Caco-2 (cell line): ENCODE data around the gene ZNF680. TPM values are rescaled to one million over a fixed set of nuclear protein-coding genes. Genes with fewer than 3 reads are reported as not detected.
"Not testable (repeated sequence)": the region's sequence is repeated elsewhere in the genome, so short reads cannot be mapped to it uniquely, and the experiment has no call there.

Experiments used
- BruUV-seq: library from RNA; stranded (reverse); fragments of 400-500 nt; replicated peaks from 2 replicates; lab custom pipeline; 2021; lab: Mats Ljungman, UMichigan
- CTCF ChIA-PET: fragments of 300-600 bp; sonication (Branson Sonifier 250); formaldehyde crosslinking; loops from one replicate; lab custom pipeline; 2022; ENCODE audit warnings: antibody characterized with exemption; lab: Charles Lee
- POLR2A ChIA-PET: fragments of 300-600 bp; sonication (Branson Sonifier 250); formaldehyde crosslinking; loops from one replicate; lab custom pipeline; 2022; ENCODE audit warnings: antibody characterized with exemption; lab: Charles Lee
- DNase-seq, 2 experiments: peaks; one replicate each; pipeline versions ENCODE4 v3.0.0 to v3.0.0-alpha.2; 2020 to 2022
- H3K27me3 ChIP-seq: replicated peaks from 2 replicates; pipeline ENCODE4 v1.6.0; 2011; ENCODE audit warnings: low read length; ENCODE audit not compliant: control insufficient read depth, insufficient read depth
- H3K36me3 ChIP-seq: 2 replicates; pipeline ENCODE4 v1.5.1; 2011; ENCODE audit warnings: low read length; ENCODE audit not compliant: control insufficient read depth, insufficient read depth
- H3K4me1 ChIP-seq: fragments of 250-450 bp; sonication (Bioruptor Pico); 2 replicates; pipeline ENCODE4 v1.5.1; 2020; ENCODE audit warnings: mild to moderate bottlenecking
- H3K4me3 ChIP-seq: 2 replicates; pipeline ENCODE4 v1.5.1; 2011; ENCODE audit warnings: low read depth, mild to moderate bottlenecking, control low read depth, low read length
- H3K9me3 ChIP-seq: fragments of 250-450 bp; sonication (Bioruptor Pico); 2 replicates; pipeline ENCODE4 v1.5.1; 2020; ENCODE audit warnings: mild to moderate bottlenecking, moderate library complexity
- H3K27ac Mint-ChIP-seq: one replicate; pipeline ENCODE4 v1.8.0; 2022; ENCODE audit warnings: mixed read lengths; ENCODE audit not compliant: unreplicated experiment
- H3K27me3 Mint-ChIP-seq: one replicate; pipeline ENCODE4 v1.8.0; 2022; ENCODE audit warnings: mixed read lengths; ENCODE audit not compliant: insufficient read depth, unreplicated experiment
- H3K36me3 Mint-ChIP-seq: one replicate; pipeline ENCODE4 v1.8.0; 2022; ENCODE audit warnings: mild to moderate bottlenecking, mixed read lengths; ENCODE audit not compliant: insufficient read depth, unreplicated experiment
- H3K4me1 Mint-ChIP-seq: one replicate; pipeline ENCODE4 v1.8.0; 2022; ENCODE audit warnings: low read depth, mixed read lengths; ENCODE audit not compliant: unreplicated experiment
- H3K4me3 Mint-ChIP-seq: one replicate; pipeline ENCODE4 v1.8.0; 2022; ENCODE audit warnings: mild to moderate bottlenecking, moderate library complexity, mixed read lengths; ENCODE audit not compliant: unreplicated experiment
- H3K9me3 Mint-ChIP-seq: one replicate; pipeline ENCODE4 v1.8.0; 2022; ENCODE audit warnings: mixed read lengths; ENCODE audit not compliant: unreplicated experiment
- intact Hi-C: fragments of 100-400 bp; cut with micrococcal nuclease; formaldehyde crosslinking; loops from one replicate; pipeline ENCODE4 v1.10.0; 2022; ENCODE audit not compliant: unreplicated experiment
- total RNA-seq: library from RNA; stranded (reverse); gene quantifications from 2 replicates; pipeline ENCODE4 v1.2.3, GENCODE V29; 2022
- TF ChIP-seq, protein P1 (sequence below), 2 experiments: fragments of 200-600 bp in 1 of 2; IDR thresholded peaks; 1 replicate in 1 of 2; 2 replicates in 1 of 2; pipeline versions ENCODE4 v1.5.1 to v1.8.0; 2011 to 2022; ENCODE audit warnings: antibody characterized with exemption in 1 of 2, control low read depth in 1 of 2, inconsistent platforms in 1 of 2, low read depth in 1 of 2, low read length in 1 of 2, mild to moderate bottlenecking in 1 of 2, moderate library complexity in 1 of 2; ENCODE audit not compliant: insufficient read depth in 1 of 2, severe bottlenecking in 1 of 2, unreplicated experiment in 1 of 2

ZNF680 gene
- total RNA-seq, 1 experiment from 2014 or later: 13.1 TPM

DNA sequence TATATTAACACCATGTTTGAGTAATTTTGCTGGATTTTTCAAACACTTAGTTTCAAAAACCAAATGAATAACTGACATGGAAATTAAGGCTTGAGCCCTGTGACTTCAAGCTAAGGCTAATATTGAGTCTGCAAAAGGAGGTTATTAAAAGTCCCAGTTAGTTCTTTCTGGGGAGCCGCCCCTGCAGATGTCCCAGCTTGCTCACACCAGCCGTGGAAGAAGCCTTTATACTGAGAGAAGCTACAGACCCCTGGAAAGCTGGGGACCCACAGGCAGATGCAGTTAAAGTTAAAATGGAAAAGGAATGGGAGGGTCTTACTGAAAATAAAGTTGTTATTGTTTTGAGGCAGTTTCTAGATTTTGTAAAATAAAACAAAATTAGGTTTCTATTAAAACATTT lies 18.5 kb upstream of the ZNF680 start:
- H3K4me1 ChIP-seq: no peaks in the 10 kb centered on the region
- ChIA-PET POLR2A (no interaction called here), CTCF (no interaction called here)
- Mint-ChIP-seq H3K4me3 (no peak overlapping the region), H3K4me1 (no peaks in the 10 kb centered on the region), H3K27me3 (no peaks in the 10 kb centered on the region), H3K9me3 (peaks cover 21% of the 10 kb centered on the region), H3K27ac (no peak overlapping the region), H3K36me3 (no peaks in the 10 kb centered on the region)
- BruUV-seq: no TSS peak
- intact Hi-C loops: no loop called here
- no peaks in the 10 kb centered on the region for H3K36me3 ChIP-seq
- no peak for DNase-seq
- peaks cover 3% of the 10 kb centered on the region; the same call in 1 of the 2 replicates for H3K9me3 ChIP-seq
- H3K27me3 ChIP-seq: no peaks in the 10 kb centered on the region
- TF ChIP-seq, protein P1, sequence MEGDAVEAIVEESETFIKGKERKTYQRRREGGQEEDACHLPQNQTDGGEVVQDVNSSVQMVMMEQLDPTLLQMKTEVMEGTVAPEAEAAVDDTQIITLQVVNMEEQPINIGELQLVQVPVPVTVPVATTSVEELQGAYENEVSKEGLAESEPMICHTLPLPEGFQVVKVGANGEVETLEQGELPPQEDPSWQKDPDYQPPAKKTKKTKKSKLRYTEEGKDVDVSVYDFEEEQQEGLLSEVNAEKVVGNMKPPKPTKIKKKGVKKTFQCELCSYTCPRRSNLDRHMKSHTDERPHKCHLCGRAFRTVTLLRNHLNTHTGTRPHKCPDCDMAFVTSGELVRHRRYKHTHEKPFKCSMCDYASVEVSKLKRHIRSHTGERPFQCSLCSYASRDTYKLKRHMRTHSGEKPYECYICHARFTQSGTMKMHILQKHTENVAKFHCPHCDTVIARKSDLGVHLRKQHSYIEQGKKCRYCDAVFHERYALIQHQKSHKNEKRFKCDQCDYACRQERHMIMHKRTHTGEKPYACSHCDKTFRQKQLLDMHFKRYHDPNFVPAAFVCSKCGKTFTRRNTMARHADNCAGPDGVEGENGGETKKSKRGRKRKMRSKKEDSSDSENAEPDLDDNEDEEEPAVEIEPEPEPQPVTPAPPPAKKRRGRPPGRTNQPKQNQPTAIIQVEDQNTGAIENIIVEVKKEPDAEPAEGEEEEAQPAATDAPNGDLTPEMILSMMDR (IDR thresholded peaks at IDR 0.05; ENCODE audit: insufficient read depth in 1 of 2, low read depth in 1 of 2, low read length in 1 of 2, severe bottlenecking in 1 of 2, unreplicated experiment in 1 of 2): no peak
- no peak overlapping the region for H3K4me3 ChIP-seq

DNA sequence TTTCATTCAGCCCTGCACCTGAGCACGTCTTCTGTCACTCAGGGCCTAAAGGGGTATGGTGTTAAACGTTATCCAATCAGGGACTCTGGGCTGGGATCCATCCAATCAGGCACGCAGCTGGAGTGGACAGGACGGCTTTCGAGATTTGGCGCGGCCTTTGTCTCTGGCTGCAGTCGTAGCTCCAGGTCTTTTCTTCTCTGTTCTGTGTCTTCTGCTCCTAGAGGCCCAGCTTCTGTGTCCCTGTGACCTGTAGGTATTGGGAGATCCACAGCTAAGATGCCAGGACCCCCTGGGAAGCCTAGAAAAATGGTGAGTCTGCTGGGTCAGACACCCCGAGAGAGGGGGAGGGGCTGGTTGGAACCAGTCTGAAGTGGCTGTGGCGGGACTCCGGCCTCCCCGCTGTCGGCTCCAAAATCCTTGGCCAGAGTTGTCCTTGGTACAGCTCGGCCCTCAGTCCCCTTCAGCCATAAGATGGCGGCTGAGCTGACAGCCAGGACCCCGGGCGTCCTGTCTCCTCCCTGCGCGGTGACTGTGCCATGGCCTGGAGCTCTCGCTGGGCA lies 11.7 kb upstream of the ZNF680 start:
- no peak for DNase-seq
- H3K4me1 ChIP-seq: no peaks in the 10 kb centered on the region
- no TSS peak for BruUV-seq
- Mint-ChIP-seq H3K4me1 (no peaks in the 10 kb centered on the region), H3K27me3 (no peaks in the 10 kb centered on the region), H3K9me3 (no peaks in the 10 kb centered on the region), H3K36me3 (no peaks in the 10 kb centered on the region), H3K4me3 (no peak overlapping the region), H3K27ac (no peak overlapping the region)
- ChIA-PET POLR2A (no interaction called here), CTCF (no interaction called here)
- no peaks in the 10 kb centered on the region for H3K27me3 ChIP-seq
- H3K9me3 ChIP-seq: peaks cover 14% of the 10 kb centered on the region; the same call in 1 of the 2 replicates
- intact Hi-C loops: no loop called here
- no peaks in the 10 kb centered on the region for H3K36me3 ChIP-seq
- H3K4me3 ChIP-seq: no peak overlapping the region
- TF ChIP-seq, protein P1 (IDR thresholded peaks at IDR 0.05; ENCODE audit: insufficient read depth in 1 of 2, low read depth in 1 of 2, low read length in 1 of 2, severe bottlenecking in 1 of 2, unreplicated experiment in 1 of 2): no peak

DNA sequence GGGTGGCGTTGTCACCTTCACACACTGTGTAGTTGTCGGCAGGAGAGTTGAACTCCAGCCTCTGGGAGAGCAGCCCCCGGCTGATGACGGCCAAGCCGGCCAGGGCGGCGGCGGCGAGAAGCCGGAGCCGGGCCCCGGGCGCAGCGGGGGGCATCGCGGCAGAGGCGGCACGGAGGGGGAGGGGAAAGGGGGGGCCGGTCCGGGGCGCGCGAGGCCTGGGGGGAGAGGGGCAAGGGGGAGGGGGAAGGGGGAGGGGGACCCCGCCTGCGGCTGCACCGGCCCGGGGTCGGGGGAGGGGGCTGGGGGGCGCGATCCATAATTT lies 7.4 kb upstream of the ZNF680 start:
- H3K4me1 Mint-ChIP-seq, CTCF ChIA-PET, H3K4me1 ChIP-seq, H3K27me3 ChIP-seq, H3K27ac Mint-ChIP-seq, H3K36me3 Mint-ChIP-seq, DNase-seq, H3K4me3 ChIP-seq, intact Hi-C loops, POLR2A ChIA-PET, H3K36me3 ChIP-seq, BruUV-seq, H3K4me3 Mint-ChIP-seq, H3K27me3 Mint-ChIP-seq: not testable (repeated sequence)
- H3K9me3 ChIP-seq: peaks cover 13% of the 10 kb centered on the region; the same call in 1 of the 2 replicates
- H3K9me3 Mint-ChIP-seq: peaks cover 11% of the 10 kb centered on the region

DNA sequence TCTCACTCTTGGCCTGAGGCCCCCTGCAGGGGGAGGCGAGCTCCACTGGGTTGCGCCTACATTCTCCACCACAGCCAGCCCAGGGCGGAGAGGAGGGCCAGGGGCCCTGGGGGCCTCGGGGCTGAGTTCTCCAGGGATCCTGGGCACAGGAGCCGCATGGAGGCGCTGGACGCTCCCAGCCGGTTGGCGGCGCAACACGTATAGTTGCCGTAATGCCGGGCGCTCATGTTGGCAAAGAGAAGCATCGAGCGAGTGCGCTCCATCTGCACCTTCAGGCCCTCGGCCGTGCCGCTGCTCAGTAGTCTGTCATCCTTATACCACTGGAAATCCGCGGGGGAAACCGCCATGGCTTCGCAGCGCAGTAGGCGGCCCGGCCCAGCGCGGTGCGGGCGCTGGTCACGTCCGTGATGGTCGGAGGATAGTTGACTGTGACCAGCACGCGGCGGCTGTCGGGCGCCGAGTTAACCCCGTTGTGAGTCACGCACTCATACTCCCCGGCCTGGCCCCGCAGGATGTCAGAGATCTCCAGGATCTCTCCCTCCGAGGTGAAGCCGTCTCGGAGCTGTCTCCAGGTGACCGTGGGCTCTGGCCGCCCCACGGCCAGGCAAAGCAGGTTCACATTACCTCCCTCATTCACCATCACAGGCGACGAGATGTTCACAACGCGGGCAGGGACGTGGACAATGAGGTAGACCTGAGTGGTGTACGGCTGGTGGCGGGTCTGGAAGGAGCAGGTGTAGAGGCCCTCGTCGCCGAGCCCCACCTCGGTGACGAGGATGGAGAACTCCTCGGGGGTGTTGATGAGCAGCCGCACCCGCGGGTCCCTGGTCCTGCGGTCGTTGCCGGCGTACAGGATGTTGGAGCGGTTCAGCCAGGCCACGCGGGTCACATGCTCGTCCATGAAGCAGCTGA lies 6.8 kb upstream of the ZNF680 start:
- H3K4me1 Mint-ChIP-seq, H3K36me3 ChIP-seq, H3K27ac Mint-ChIP-seq, H3K27me3 Mint-ChIP-seq, H3K27me3 ChIP-seq, H3K4me1 ChIP-seq, H3K4me3 Mint-ChIP-seq, DNase-seq, CTCF ChIA-PET, H3K36me3 Mint-ChIP-seq, H3K4me3 ChIP-seq, POLR2A ChIA-PET, BruUV-seq: not testable (repeated sequence)
- H3K9me3 Mint-ChIP-seq: peaks cover 11% of the 10 kb centered on the region
- H3K9me3 ChIP-seq: peaks cover 13% of the 10 kb centered on the region; the same call in 1 of the 2 replicates
- intact Hi-C loops: loop anchor here (10.0 kb wide), 1 partner anchor 55 kb away; no protein-coding TSS in a partner anchor
